Activated CD8-positive, alpha-beta memory T cell treated with anti-CD3 and anti-CD28 coated beads, Interleukin-2, amount 50 U/mL, for 1 hour (primary cell): ENCODE results near the gene ARHGAP1.

Source experiments
- DNase-seq: peaks from one replicate; pipeline ENCODE4 v3.0.0-alpha.2; 2020; ENCODE audit errors: extremely low read depth

ARHGAP1 gene

GRCh38 chr11:46640036-46640788, 60.2 kb downstream of the ARHGAP1 start:
- no peak for DNase-seq

- no peak for DNase-seq
Observed at GRCh38 chr11:46639197-46639839, 61.1 kb downstream of the ARHGAP1 start.

DNA sequence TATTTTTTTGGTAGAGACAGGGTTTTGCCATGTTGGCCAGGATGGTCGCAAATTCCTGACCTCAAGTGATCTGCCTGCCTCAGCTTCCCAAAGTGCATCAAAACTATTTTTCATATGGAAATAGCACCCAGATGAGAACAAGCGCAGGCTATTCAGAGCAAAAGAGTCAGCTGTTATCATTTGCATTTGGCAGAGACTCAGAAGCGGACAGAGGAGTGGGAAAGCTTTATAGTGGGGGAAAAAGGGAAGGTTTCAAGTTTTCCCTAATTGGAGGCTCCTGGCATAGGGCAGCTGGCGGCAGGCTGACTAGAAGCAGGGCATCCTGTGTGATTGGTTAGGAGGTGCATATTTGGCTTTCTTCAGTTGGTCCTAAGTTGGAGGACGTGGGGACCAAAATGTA, 62.9 kb downstream of the ARHGAP1 start:
- no peak for DNase-seq

DNA sequence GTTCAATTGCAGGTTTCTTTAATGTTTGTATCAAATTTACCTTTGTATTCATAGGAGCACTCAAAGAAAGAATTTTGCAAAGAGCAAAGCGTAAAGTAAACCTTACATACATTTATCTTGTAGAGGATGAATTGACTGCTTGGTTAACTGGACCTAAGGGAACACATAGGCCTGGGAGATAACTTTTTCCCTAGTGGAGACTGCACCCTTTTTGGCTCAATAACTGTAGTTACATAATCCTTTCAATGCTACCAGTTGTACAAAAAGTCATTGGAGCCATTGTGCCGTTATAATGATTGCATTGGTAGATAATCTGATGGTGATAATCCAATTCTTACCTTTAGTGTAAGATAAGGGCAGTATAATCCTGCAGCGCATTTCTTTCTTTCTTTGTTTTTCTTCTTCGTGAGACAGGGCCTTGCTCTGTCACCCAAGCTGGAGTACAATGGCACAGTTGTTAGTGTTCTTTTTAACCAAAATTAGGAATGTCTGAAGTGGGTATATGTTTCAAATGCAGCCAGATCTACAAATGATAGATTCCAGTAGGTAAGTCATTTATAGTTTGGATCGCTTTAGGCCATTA, 64.8 kb downstream of the ARHGAP1 start:
- no peak for DNase-seq

DNA sequence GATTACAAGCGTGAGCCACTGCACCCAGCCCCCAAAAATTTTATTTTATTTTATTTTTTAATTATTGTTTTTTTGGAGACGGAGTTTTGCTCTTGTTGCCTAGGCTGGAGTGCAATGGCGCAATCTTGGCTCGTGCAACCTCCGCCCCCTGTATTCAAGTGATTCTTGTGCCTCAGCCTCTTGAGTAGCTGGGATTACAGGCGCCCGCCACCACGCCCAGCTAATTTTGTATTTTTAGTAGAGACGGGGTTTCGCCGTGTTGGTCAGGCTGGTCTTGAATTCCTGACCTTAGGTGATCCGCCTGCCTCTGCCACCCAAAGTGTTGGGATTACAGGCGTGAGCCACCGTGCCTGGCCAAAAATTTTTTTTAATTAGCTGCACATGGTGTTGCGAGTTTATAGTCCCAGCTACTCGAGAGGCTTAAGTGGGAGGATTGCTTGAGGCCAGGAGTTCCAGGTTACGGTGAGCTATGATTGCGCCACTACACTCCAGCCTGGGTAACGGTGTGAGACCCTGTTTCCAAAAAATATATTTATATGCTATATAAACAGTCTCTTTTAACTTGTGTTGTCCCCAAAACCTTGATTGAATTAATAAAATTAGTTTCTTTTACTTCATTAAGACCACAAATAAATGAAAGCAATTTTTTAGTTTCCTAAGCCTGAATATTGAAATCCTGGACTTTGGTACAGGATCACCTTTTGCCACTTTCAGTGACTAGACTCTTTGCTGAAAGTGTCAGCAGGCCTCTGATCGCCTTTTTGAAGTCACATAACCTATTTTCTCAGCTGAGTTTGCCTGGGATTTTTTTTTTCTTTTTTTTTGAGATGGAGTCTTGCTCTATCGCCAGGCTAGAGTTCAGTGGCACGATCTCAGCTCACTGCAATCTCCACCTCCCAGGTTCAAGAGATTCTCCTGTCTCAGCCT, 66.9 kb downstream of the ARHGAP1 start:
- no peak for DNase-seq

GRCh38 chr11:46632502-46632901, 67.9 kb downstream of the ARHGAP1 start:
- DNase-seq: no peak

DNA sequence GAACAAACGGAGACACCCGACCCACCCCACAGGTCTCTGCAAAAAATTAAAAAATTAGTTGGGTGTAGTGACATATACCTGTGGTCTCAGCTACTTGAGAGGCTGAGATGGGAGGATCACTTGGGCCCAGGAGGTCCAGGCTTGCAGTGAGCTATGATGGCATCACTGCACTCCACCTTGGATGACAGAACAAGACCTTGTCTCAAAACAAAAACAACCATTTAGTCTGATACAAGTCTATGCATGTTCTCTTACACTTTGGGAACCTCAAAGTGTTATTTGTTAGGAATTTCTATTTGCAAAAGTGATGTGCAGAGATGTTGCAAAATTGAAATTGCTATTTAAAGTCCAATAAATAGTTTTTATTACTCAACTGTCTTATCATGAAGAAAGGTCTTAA, 68.7 kb downstream of the ARHGAP1 start:
- DNase-seq: no peak

GRCh38 chr11:46630237-46630636, 70.2 kb downstream of the ARHGAP1 start:
- no peak for DNase-seq

DNA sequence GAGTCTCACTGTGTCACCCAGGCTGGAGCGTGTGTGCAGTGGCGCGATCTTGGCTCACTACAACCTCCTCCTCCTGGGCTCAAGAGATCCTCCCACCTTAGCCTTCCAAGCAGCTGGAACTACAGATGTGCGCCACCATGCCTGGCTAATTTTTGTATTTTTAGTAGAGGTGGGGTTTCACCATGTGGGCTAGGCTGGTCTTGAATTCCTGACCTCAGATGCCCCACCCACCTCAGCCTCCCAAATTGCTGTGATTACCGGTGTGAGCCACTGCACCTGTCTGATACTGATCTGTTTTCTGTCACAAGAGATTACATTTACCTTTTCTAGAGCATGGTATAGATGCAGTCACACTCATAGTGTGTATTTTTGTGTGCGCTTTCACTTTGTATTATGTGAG, 71.5 kb downstream of the ARHGAP1 start:
- DNase-seq: no peak
